ENCODE results near the gene CEMIP2. TPM values are rescaled to one million over a fixed set of nuclear protein-coding genes. Genes with fewer than 3 reads are reported as not detected.

Gene CEMIP2
- total and polyA plus RNA-seq, 7 experiments from 2014 or later = 17.6 to 183 (median 87.7) TPM

DNA sequence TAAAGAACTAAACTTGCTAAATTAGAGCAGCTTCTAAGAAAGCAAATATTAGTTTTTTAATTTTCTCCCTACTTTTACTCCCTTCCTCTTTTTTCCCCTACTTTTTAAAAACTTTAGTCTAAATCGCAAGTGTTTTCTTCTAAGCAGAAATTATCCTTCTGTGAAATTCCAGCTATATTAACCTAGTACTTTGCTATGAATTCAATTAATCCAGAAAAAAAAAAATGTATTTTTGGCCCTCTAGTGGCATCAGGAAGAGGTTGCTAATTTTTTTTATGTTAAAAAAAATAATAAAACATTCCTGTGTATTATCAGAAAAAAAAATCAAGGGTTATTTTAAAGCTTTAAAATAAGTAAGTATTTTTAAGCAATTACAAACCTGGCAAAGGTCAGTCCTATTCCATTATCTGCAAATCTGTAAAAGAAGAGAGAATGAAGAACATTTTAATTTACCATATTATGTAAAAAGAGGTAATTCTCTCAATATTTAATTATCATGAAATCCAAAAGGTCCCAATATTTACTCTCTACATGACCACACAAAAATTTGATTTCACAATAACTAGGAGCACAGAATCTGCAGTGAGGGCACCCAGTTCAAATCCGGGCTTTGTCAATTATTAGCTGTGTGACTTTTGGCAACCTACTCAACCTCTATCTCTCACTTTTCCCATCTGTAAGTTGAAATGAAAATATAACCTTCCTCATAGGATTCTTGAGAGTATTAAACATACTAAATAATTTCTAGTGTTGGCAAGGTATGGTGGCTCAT lies 52.0 kb downstream of the CEMIP2 start:
- peaks cover 11 to 57% (median 35%) of the 10 kb centered on the region in 5 donors for H3K36me3 Mint-ChIP-seq
- DNase-seq (peak in 1 of 9 donors; percentile 10), ATAC-seq (no peak)
- intact Hi-C loops (cut with micrococcal nuclease) = loop anchor here (1.0 to 10.0 kb wide), 6 partner anchors 48 to 114 kb away; partner anchors contain the start of gene CEMIP2 (in 1 of the 2)
- H3K9me3 Mint-ChIP-seq = peaks cover 0 to 4% (median 0%) of the 10 kb centered on the region in 11 donors
- no peak overlapping the region for H3K27ac Mint-ChIP-seq
- Histone ChIP-seq H3K4me3 (ENCODE audit: low read length) (no peak overlapping the region), H3K4me1 (ENCODE audit: control insufficient read depth in 2 of 2, insufficient read depth in 2 of 2, low read length in 2 of 2) (no peaks in the 10 kb centered on the region), H3K27ac (ENCODE audit: low read depth, low read length) (no peak overlapping the region), H3K27me3 (ENCODE audit: control insufficient read depth in 2 of 2, insufficient read depth in 2 of 2, low read length in 2 of 2) (no peaks in the 10 kb centered on the region), H3K9me3 (ENCODE audit: control insufficient read depth in 2 of 3, low read length in 3 of 3) (no peaks in the 10 kb centered on the region), H3K36me3 (ENCODE audit: control insufficient read depth in 2 of 3, insufficient read depth in 3 of 3, low read length in 3 of 3) (peaks cover 7 to 45% (median 10%) of the 10 kb centered on the region in 3 experiments)
- no peak overlapping the region for H3K4me3 Mint-ChIP-seq
- peaks cover 9 to 19% (median 16%) of the 10 kb centered on the region in 7 donors for H3K4me1 Mint-ChIP-seq
- ChIA-PET CTCF (interaction anchor here (1.0 to 3.6 kb wide), 2 partner anchors 12 to 112 kb away, joined by 4 to 12 read pairs; no protein-coding TSS in a partner anchor), POLR2A (interaction anchor here (0.6 to 2.2 kb wide), 4 partner anchors 13 to 1232 kb away, joined by 3 to 7 read pairs (median 3); partner anchors contain the start of gene CEMIP2)
- H3K27me3 Mint-ChIP-seq = no peaks in the 10 kb centered on the region

DNA sequence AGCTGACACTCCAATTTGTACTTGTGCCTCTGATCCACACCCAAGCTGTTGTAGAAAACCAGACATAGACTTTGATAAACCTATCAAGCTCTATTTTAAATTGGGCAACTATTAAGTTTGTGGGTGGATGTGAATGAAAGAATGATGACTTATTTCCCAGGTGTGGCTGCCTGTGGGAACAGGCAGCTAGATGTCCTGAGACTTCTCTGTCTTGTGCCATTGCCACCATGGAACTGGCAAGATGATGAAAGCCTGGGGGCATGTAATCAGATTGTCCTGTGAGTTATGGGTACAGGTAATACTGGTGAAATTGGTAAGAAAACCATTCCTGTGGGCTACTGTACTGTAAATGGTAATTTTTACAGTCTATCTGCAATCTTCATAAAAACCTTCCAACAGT lies 57.5 kb downstream of the CEMIP2 start:
- DNase-seq = no peak
- CTCF ChIA-PET = interaction anchor here (0.6 kb wide), 1 partner anchor 247 kb away, joined by 3 read pairs; no protein-coding TSS in a partner anchor
- no peak overlapping the region for H3K4me3 Mint-ChIP-seq
- peaks cover 13 to 55% (median 42%) of the 10 kb centered on the region in 5 donors for H3K36me3 Mint-ChIP-seq
- H3K9me3 ChIP-seq (ENCODE audit: control insufficient read depth in 2 of 3, low read length in 3 of 3) = no peaks in the 10 kb centered on the region
- H3K4me3 ChIP-seq (ENCODE audit: low read length) = no peak overlapping the region
- no peak for ATAC-seq
- no peaks in the 10 kb centered on the region for H3K27me3 ChIP-seq (ENCODE audit: control insufficient read depth in 2 of 2, insufficient read depth in 2 of 2, low read length in 2 of 2)
- no peaks in the 10 kb centered on the region for H3K4me1 ChIP-seq (ENCODE audit: control insufficient read depth in 2 of 2, insufficient read depth in 2 of 2, low read length in 2 of 2)
- intact Hi-C loops (cut with micrococcal nuclease) = loop anchor here in 1 of 2 donors (5.0 to 10.0 kb wide), 2 partner anchors 49 to 54 kb away; partner anchors contain the start of gene CEMIP2
- POLR2A ChIA-PET = no interaction called here
- H3K4me1 Mint-ChIP-seq = peaks cover 1 to 21% (median 12%) of the 10 kb centered on the region in 7 donors
- peaks cover 4 to 76% (median 25%) of the 10 kb centered on the region in 3 experiments for H3K36me3 ChIP-seq (ENCODE audit: control insufficient read depth in 2 of 3, insufficient read depth in 3 of 3, low read length in 3 of 3)
- no peaks in the 10 kb centered on the region for H3K27me3 Mint-ChIP-seq
- H3K9me3 Mint-ChIP-seq = no peaks in the 10 kb centered on the region
- H3K27ac Mint-ChIP-seq = peak overlapping the region in 2 of 9 donors; percentile 42 to 49
- H3K27ac ChIP-seq (ENCODE audit: low read depth, low read length) = no peak overlapping the region

DNA sequence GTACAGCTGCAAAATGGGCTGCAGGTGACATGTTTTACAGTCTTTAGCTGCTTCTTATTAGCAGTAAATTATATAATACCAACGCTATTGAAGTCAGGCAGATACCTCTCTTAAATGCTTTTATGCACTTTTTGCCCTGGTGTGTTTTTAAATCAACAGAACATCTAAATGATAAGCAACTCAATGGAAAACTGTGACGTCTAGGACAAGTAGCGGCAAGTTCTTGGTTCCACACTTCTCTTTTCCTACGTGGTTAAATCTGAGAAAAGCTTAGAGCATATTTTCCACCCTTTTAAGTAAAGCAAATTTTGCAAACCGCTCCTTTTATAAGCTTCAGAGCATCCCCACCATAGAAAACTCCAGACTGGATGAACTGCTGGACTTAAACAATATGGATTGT lies 58.1 kb downstream of the CEMIP2 start:
- Histone ChIP-seq H3K27me3 (ENCODE audit: control insufficient read depth in 2 of 2, insufficient read depth in 2 of 2, low read length in 2 of 2) (no peaks in the 10 kb centered on the region), H3K27ac (ENCODE audit: low read depth, low read length) (no peak overlapping the region), H3K4me1 (ENCODE audit: control insufficient read depth in 2 of 2, insufficient read depth in 2 of 2, low read length in 2 of 2) (no peaks in the 10 kb centered on the region), H3K9me3 (ENCODE audit: control insufficient read depth in 2 of 3, low read length in 3 of 3) (no peaks in the 10 kb centered on the region), H3K36me3 (ENCODE audit: control insufficient read depth in 2 of 3, insufficient read depth in 3 of 3, low read length in 3 of 3) (peaks cover 4 to 77% (median 25%) of the 10 kb centered on the region in 3 experiments), H3K4me3 (ENCODE audit: low read length) (no peak overlapping the region)
- intact Hi-C loops (cut with micrococcal nuclease) = loop anchor here in 1 of 2 donors (5.0 to 10.0 kb wide), 2 partner anchors 48 to 55 kb away; partner anchors contain the start of gene CEMIP2
- Mint-ChIP-seq H3K27ac (peak overlapping the region in 6 of 9 donors; percentile 18 to 57 (median 38)), H3K4me1 (peaks cover 1 to 27% (median 17%) of the 10 kb centered on the region in 7 donors), H3K36me3 (peaks cover 13 to 55% (median 43%) of the 10 kb centered on the region in 5 donors), H3K27me3 (no peaks in the 10 kb centered on the region), H3K4me3 (no peak overlapping the region), H3K9me3 (no peaks in the 10 kb centered on the region)
- DNase-seq = no peak
- ChIA-PET CTCF (no interaction called here), POLR2A (interaction anchor here (0.7 kb wide), 1 partner anchor 167 kb away, joined by 4 read pairs; no protein-coding TSS in a partner anchor)
- ATAC-seq = no peak

DNA sequence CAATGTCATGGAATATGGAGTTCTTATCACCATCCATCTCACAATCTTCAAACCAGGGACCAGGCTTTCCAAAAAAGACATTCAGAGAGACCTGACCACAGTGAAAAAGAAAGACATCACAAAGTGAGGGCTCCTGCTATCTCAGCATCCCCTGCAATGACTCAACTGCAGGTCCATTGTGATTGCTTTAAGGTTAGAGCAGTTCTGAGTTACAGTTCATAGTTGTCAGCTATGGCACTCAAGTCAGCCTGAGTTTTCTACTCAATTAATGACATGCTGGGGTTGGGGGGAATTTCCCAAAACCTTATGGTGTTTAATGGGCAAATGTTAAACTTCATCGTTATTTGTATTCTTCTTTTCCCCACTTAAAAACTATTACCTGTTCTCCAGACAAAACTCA lies 58.9 kb downstream of the CEMIP2 start:
- Histone ChIP-seq H3K27me3 (ENCODE audit: control insufficient read depth in 2 of 2, insufficient read depth in 2 of 2, low read length in 2 of 2) (no peaks in the 10 kb centered on the region), H3K9me3 (ENCODE audit: control insufficient read depth in 2 of 3, low read length in 3 of 3) (no peaks in the 10 kb centered on the region), H3K36me3 (ENCODE audit: control insufficient read depth in 2 of 3, insufficient read depth in 3 of 3, low read length in 3 of 3) (peaks cover 10 to 80% (median 31%) of the 10 kb centered on the region in 3 experiments), H3K4me1 (ENCODE audit: control insufficient read depth in 2 of 2, insufficient read depth in 2 of 2, low read length in 2 of 2) (no peaks in the 10 kb centered on the region), H3K4me3 (ENCODE audit: low read length) (no peak overlapping the region), H3K27ac (ENCODE audit: low read depth, low read length) (no peak overlapping the region)
- Mint-ChIP-seq H3K4me1 (peaks cover 1 to 27% (median 20%) of the 10 kb centered on the region in 7 donors), H3K27me3 (no peaks in the 10 kb centered on the region), H3K4me3 (no peak overlapping the region), H3K36me3 (peaks cover 13 to 61% (median 43%) of the 10 kb centered on the region in 5 donors), H3K27ac (peak overlapping the region in 3 of 9 donors; percentile 18 to 60 (median 57)), H3K9me3 (no peaks in the 10 kb centered on the region)
- ChIA-PET POLR2A (interaction anchor here (0.7 to 0.8 kb wide), 2 partner anchors 77 to 168 kb away, joined by 3 to 4 read pairs; no protein-coding TSS in a partner anchor), CTCF (no interaction called here)
- ATAC-seq (no peak), DNase-seq (no peak)
- intact Hi-C loops (cut with micrococcal nuclease) = no loop called here

DNA sequence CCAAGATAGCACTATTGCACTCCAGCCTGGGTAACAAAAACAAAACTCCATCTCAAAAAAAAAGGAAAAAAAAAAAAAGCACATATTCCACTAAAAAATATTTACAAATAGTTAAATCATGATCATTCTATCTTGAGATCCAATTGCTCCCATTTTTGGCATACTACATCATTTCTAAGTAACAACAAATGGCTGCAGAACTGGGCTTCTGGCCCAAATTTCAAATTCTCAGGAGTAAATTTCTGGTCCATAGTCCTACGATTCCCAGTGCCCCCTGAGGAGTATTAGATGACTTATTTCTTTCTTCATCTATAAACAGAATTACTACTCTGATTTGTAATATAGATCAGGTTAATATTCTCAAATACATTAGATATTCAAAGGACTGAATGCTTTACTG lies 62.1 kb downstream of the CEMIP2 start:
- no peak for DNase-seq
- no peak overlapping the region for H3K4me3 Mint-ChIP-seq
- peaks cover 17 to 50% (median 36%) of the 10 kb centered on the region in 5 donors for H3K36me3 Mint-ChIP-seq
- ChIA-PET POLR2A (interaction anchor here (0.6 kb wide), 1 partner anchor 60 kb away, joined by 6 read pairs; no protein-coding TSS in a partner anchor), CTCF (no interaction called here)
- no peak overlapping the region for H3K27ac ChIP-seq (ENCODE audit: low read depth, low read length)
- H3K9me3 Mint-ChIP-seq = no peaks in the 10 kb centered on the region
- no peaks in the 10 kb centered on the region for H3K4me1 ChIP-seq (ENCODE audit: control insufficient read depth in 2 of 2, insufficient read depth in 2 of 2, low read length in 2 of 2)
- H3K27me3 ChIP-seq (ENCODE audit: control insufficient read depth in 2 of 2, insufficient read depth in 2 of 2, low read length in 2 of 2) = no peaks in the 10 kb centered on the region
- no peak for ATAC-seq
- H3K27me3 Mint-ChIP-seq = no peaks in the 10 kb centered on the region
- peak overlapping the region in 1 of 9 donors; percentile 21 for H3K27ac Mint-ChIP-seq
- H3K4me3 ChIP-seq (ENCODE audit: low read length) = no peak overlapping the region
- peaks cover 3 to 34% (median 16%) of the 10 kb centered on the region in 7 donors for H3K4me1 Mint-ChIP-seq
- H3K36me3 ChIP-seq (ENCODE audit: control insufficient read depth in 2 of 3, insufficient read depth in 3 of 3, low read length in 3 of 3) = peaks cover 17 to 69% (median 28%) of the 10 kb centered on the region in 3 experiments
- no peaks in the 10 kb centered on the region for H3K9me3 ChIP-seq (ENCODE audit: control insufficient read depth in 2 of 3, low read length in 3 of 3)
- intact Hi-C loops (cut with micrococcal nuclease) = no loop called here

DNA sequence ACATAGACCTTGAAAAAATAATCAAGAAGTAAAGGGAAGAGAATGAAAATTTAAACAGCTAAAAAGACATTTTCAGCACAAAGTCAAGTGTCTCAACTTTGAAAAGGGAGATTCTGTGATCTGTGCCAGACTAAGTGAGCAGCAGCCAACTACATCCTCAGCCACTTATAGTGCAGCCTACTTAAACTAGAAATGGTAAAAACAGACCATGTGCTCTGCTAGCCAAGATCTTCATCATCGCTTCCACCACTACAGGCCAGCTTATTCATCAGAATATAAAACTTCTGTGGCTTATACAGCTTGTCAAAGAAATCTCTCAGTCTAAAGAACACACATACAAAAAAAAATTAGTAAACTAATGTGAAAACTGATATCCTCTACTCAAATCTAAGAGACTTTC lies 63.5 kb downstream of the CEMIP2 start:
- CTCF ChIA-PET = no interaction called here

More for the DNA sequence above, 63.5 kb downstream of the CEMIP2 start:
- no peak for ATAC-seq
- Mint-ChIP-seq H3K4me1 (peaks cover 4 to 29% (median 14%) of the 10 kb centered on the region in 7 donors), H3K9me3 (no peaks in the 10 kb centered on the region), H3K27me3 (no peaks in the 10 kb centered on the region), H3K36me3 (peaks cover 27 to 53% (median 43%) of the 10 kb centered on the region in 5 donors), H3K27ac (peak overlapping the region in 4 of 9 donors; percentile 10 to 58 (median 12)), H3K4me3 (no peak overlapping the region)
- no peak for DNase-seq
- no peaks in the 10 kb centered on the region for H3K9me3 ChIP-seq (ENCODE audit: control insufficient read depth in 2 of 3, low read length in 3 of 3)
- no peaks in the 10 kb centered on the region for H3K27me3 ChIP-seq (ENCODE audit: control insufficient read depth in 2 of 2, insufficient read depth in 2 of 2, low read length in 2 of 2)
- H3K27ac ChIP-seq (ENCODE audit: low read depth, low read length) = no peak overlapping the region
- intact Hi-C loops (cut with micrococcal nuclease) = loop anchor here in 1 of 2 donors (5.0 kb wide), 1 partner anchor 77 kb away; no protein-coding TSS in a partner anchor
- no peak overlapping the region for H3K4me3 ChIP-seq (ENCODE audit: low read length)
- POLR2A ChIA-PET = no interaction called here
- H3K36me3 ChIP-seq (ENCODE audit: control insufficient read depth in 2 of 3, insufficient read depth in 3 of 3, low read length in 3 of 3) = peaks cover 22 to 70% (median 32%) of the 10 kb centered on the region in 3 experiments
- no peaks in the 10 kb centered on the region for H3K4me1 ChIP-seq (ENCODE audit: control insufficient read depth in 2 of 2, insufficient read depth in 2 of 2, low read length in 2 of 2)
